AG20443 (cell line): ENCODE measurements around the gene SMIM20.
"Not testable (repeated sequence)": the region's sequence is repeated elsewhere in the genome, so short reads cannot be mapped to it uniquely, and the experiment has no call there.

Source experiments
- DNase-seq: peaks from one replicate; pipeline ENCODE4 v3.0.0; 2012; ENCODE audit warnings: low spot score, mixed read lengths

Gene SMIM20

GRCh38 chr4:25890571-25891485 is 23.2 kb upstream of the SMIM20 start:
- DNase-seq: no peak

- no peak for DNase-seq
Observed at GRCh38 chr4:25892796-25893195, 21.2 kb upstream of the SMIM20 start.

GRCh38 chr4:25896776-25897539 is 17.1 kb upstream of the SMIM20 start:
- no peak for DNase-seq

- no peak for DNase-seq
Observed at GRCh38 chr4:25900310-25900709, 13.7 kb upstream of the SMIM20 start.

- DNase-seq: no peak
Observed at GRCh38 chr4:25901030-25901430, 13.0 kb upstream of the SMIM20 start.

- no peak for DNase-seq
Observed at GRCh38 chr4:25903900-25904747, 9.9 kb upstream of the SMIM20 start.

GRCh38 chr4:25904748-25905082 is 9.3 kb upstream of the SMIM20 start:
- no peak for DNase-seq

GRCh38 chr4:25905371-25905770 is 8.6 kb upstream of the SMIM20 start:
- no peak for DNase-seq

GRCh38 chr4:25906113-25906512 is 7.9 kb upstream of the SMIM20 start:
- not testable (repeated sequence) for DNase-seq

GRCh38 chr4:25908491-25908901 is 5.5 kb upstream of the SMIM20 start:
- DNase-seq: peak; percentile 95

GRCh38 chr4:25911356-25911755 is 2.7 kb upstream of the SMIM20 start:
- DNase-seq: no peak

GRCh38 chr4:25913056-25913850 is 767 bp upstream of the SMIM20 start:
- peak; percentile 34 for DNase-seq

GRCh38 chr4:25914670-25915352 is 791 bp downstream of the SMIM20 start:
- no peak for DNase-seq

GRCh38 chr4:25915353-25915705 is 1.3 kb downstream of the SMIM20 start:
- no peak for DNase-seq

- DNase-seq: no peak
Observed at GRCh38 chr4:25916870-25917269, 2.9 kb downstream of the SMIM20 start.

GRCh38 chr4:25919676-25920075 is 5.7 kb downstream of the SMIM20 start:
- no peak for DNase-seq

- no peak for DNase-seq
Observed at GRCh38 chr4:25921922-25922321, 7.9 kb downstream of the SMIM20 start.

- DNase-seq: no peak
Observed at GRCh38 chr4:25922812-25923369, 8.9 kb downstream of the SMIM20 start.

- no peak for DNase-seq
Observed at GRCh38 chr4:25923745-25924144, 9.7 kb downstream of the SMIM20 start.

GRCh38 chr4:25925486-25926201 is 11.6 kb downstream of the SMIM20 start:
- DNase-seq: peak; percentile 68
